NB4 (cell line): Measurements from ENCODE around the gene TSPAN11.
A peak's percentile ranks its signal among the peaks of the same experiment; 100 is the strongest.
"Not testable (repeated sequence)": the region's sequence is repeated elsewhere in the genome, so short reads cannot be mapped to it uniquely, and the experiment has no call there.

Source experiments
- DNase-seq: peaks from one replicate; pipeline ENCODE4 v3.0.0; 2010; ENCODE audit warnings: low read depth
- H3K4me3 ChIP-seq: one replicate; pipeline ENCODE4 v1.5.1; 2011; ENCODE audit warnings: mild to moderate bottlenecking, low read depth, low read length, moderate library complexity
- CTCF ChIP-seq: IDR thresholded peaks from one replicate; pipeline ENCODE4 v1.5.1; 2012; ENCODE audit warnings: low read depth, low read length
- MYC ChIP-seq: IDR thresholded peaks from 2 replicates; pipeline ENCODE4 v1.6.1; 2011; ENCODE audit warnings: low read depth, low read length
- POLR2A ChIP-seq: IDR thresholded peaks from 2 replicates; pipeline ENCODE4 v1.6.1; 2011; ENCODE audit warnings: mild to moderate bottlenecking; ENCODE audit not compliant: insufficient read length; ENCODE audit errors: extremely low read depth
- TF ChIP-seq, protein P1 (sequence below): IDR thresholded peaks from 2 replicates; pipeline ENCODE4 v1.6.1; 2011; ENCODE audit warnings: low read depth, low read length

Gene TSPAN11

GRCh38 chr12:30882706-30883105 is 43.8 kb upstream of the TSPAN11 start:
- DNase-seq = peak; percentile 15
- TF ChIP-seq CTCF (no peak), POLR2A (no peak), MYC (no peak)
- TF ChIP-seq, protein P1, sequence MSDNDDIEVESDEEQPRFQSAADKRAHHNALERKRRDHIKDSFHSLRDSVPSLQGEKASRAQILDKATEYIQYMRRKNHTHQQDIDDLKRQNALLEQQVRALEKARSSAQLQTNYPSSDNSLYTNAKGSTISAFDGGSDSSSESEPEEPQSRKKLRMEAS = no peak

GRCh38 chr12:30884799-30885198 is 41.7 kb upstream of the TSPAN11 start:
- DNase-seq = peak; percentile 5
- no peak overlapping the region for H3K4me3 ChIP-seq
- TF ChIP-seq, protein P1 = no peak

More at GRCh38 chr12:30882706-30883105, 43.8 kb upstream of the TSPAN11 start:
- H3K4me3 ChIP-seq = no peak overlapping the region

- no peak for TF ChIP-seq CTCF
- TF ChIP-seq POLR2A = no peak
- TF ChIP-seq MYC = no peak
- TF ChIP-seq, protein P1 = no peak
- no peak for DNase-seq
- H3K4me3 ChIP-seq = no peak overlapping the region
Measured at GRCh38 chr12:30885321-30885720, 41.2 kb upstream of the TSPAN11 start.

GRCh38 chr12:30887226-30887625 is 39.3 kb upstream of the TSPAN11 start:
- no peak for DNase-seq
- TF ChIP-seq, protein P1 = no peak
- TF ChIP-seq POLR2A (no peak), CTCF (no peak), MYC (no peak)
- no peak overlapping the region for H3K4me3 ChIP-seq

DNA sequence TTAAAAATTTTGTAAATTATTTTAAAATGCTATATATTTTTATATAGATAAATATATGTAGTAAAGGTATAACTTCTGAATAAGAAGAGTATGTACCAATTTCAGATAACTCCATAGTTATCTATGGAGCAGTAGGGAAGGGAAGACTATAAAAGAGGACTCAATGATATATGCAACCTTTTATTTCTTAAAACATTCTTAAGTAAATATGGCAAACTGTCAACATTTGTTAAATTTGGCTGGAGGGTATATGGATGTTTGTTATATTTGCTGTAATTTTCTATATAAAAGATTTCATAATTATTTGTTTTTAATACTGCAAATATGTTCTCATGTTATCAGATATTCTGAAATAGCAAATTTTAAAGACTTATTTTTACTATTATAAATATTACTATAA is 38.3 kb upstream of the TSPAN11 start:
- no peak overlapping the region for H3K4me3 ChIP-seq
- no peak for DNase-seq
- TF ChIP-seq POLR2A (no peak), MYC (no peak), CTCF (no peak)
- TF ChIP-seq, protein P1 = no peak

DNA sequence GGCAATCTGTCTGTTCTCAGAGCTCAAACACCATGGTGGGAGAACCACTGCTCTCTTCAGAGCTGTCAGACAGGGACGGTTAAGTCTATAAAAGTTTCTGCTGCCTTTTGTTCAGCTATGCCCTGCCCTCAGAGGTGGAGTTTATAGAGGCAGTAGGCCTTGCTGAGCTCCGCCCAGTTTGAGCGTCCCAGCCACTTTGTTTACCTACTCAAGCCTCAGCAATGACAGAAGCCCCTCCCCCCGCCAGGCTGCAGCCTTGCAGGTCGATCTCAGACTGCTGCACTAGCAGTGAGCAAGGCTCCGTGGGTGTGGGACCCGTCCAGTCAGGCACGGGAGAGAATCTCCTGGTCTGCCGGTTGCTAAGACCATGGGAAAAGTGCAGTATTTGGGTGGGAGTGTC is 32.0 kb upstream of the TSPAN11 start:
- not testable (repeated sequence) for DNase-seq, H3K4me3 ChIP-seq

DNA sequence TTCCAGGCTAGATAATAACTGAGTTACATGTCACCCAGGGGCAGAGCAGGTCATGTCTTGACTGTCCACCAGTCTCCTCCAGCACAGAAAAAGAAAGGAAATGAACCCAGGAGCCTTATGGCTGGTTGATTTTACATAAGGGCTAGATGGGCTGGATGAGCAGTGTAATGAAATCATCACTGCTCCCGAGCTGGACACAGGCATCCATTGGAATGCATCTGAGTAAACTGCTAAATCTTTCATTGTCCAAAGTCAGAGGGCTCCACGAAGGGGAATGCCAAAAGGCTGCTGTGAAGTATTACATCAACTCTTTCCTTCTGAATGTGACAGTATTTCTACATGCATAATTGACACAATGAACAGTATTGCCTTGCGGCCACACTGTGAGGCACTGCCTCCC is 30.1 kb upstream of the TSPAN11 start:
- TF ChIP-seq, protein P1 = no peak
- TF ChIP-seq CTCF = no peak
- TF ChIP-seq MYC = no peak
- TF ChIP-seq POLR2A = no peak
- DNase-seq = no peak
- H3K4me3 ChIP-seq = no peak overlapping the region
